ENCODE measurements around the gene RAD51D. TPM values are rescaled to one million over a fixed set of nuclear protein-coding genes. Genes with fewer than 3 reads are reported as not detected.
A peak's percentile ranks its signal among the peaks of the same experiment; 100 is the strongest.

Gene RAD51D
- total RNA-seq, 3 donors from 2014 or later (not counting 1 experiment from before 2014, with no cell fraction given), result 15.4 to 27.0 (median 22.7) TPM

DNA sequence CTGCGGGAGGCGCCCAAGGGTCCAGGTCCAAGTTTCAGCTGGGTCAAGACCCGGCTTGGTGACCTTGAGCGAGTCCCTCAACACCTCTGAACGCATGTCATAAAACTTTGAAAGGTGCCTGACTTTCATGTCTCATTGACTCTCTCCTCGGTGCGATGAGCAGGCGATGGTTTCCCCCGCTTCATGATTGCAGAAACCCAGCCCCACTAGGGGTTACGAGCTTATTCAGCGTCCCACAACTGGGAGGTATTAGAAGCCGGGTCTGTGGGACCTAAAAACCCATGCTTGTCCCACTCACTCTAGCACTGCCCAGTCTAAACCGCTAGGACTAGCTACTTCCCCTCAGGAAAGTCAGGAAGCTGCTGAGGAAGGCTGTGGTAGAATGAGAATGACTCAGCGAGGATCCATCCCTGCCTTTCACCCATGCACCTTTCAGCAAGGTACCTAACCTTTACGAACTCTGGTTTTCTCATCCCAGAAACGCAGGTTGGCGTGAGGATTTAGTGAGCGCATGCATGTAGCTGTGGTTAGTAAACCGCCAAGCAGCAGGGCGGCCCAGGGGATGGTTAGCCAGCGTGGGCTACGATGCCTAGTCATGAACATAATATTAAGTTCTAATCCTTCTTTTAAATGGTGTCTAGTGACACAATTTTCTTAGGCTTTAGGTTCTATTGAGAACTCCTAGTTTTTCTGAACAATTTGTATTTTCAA is 29.9 kb downstream of the RAD51D start:
- 1% methylated on average over 22 of the region's 22 CpGs for WGBS (ENCODE audit: insufficient coverage)
- Histone ChIP-seq H3K36me3 (ENCODE audit: control insufficient read depth, insufficient read depth, low read length) (no peaks in the 10 kb centered on the region), H3K4me3 (ENCODE audit: low read length) (peak overlapping the region; percentile 60), H3K4me1 (ENCODE audit: control insufficient read depth, insufficient read depth, low read length) (peaks cover 25% of the 10 kb centered on the region), H3K9me3 (ENCODE audit: control insufficient read depth, insufficient read depth, low read length) (no peaks in the 10 kb centered on the region), H3K27me3 (ENCODE audit: control insufficient read depth, insufficient read depth, low read length) (no peaks in the 10 kb centered on the region), H3K27ac (ENCODE audit: low read length) (peak overlapping the region; percentile 93)
- Mint-ChIP-seq H3K4me3 (peak overlapping the region; percentile 85), H3K4me1 (peaks cover 27 to 29% of the 10 kb centered on the region in 2 donors), H3K9me3 (no peaks in the 10 kb centered on the region), H3K27ac (peak overlapping the region; percentile 95 to 97), H3K36me3 (no peaks in the 10 kb centered on the region), H3K27me3 (ENCODE audit: low read depth in 2 of 2) (no peaks in the 10 kb centered on the region)
- intact Hi-C loops (cut with micrococcal nuclease), result loop anchor here (1.0 to 5.0 kb wide), 5 partner anchors 29 to 128 kb away; partner anchors contain the start of genes CCT6B, LIG3, RAD51D and ZNF830
- no peak for DNase-seq
- peak; percentile 59 for TF ChIP-seq CTCF (IDR thresholded peaks at IDR 0.05)
- peak; percentile 8 to 16 (median 11) for ATAC-seq

- H3K4me3 Mint-ChIP-seq, result peak overlapping the region; percentile 89
- H3K27me3 Mint-ChIP-seq (ENCODE audit: low read depth in 2 of 2), result no peaks in the 10 kb centered on the region
- Histone ChIP-seq H3K4me3 (ENCODE audit: low read length) (peak overlapping the region; percentile 72), H3K9me3 (ENCODE audit: control insufficient read depth, insufficient read depth, low read length) (no peaks in the 10 kb centered on the region), H3K36me3 (ENCODE audit: control insufficient read depth, insufficient read depth, low read length) (no peaks in the 10 kb centered on the region), H3K27ac (ENCODE audit: low read length) (peak overlapping the region; percentile 95), H3K27me3 (ENCODE audit: control insufficient read depth, insufficient read depth, low read length) (no peaks in the 10 kb centered on the region), H3K4me1 (ENCODE audit: control insufficient read depth, insufficient read depth, low read length) (peaks cover 25% of the 10 kb centered on the region)
- peak overlapping the region; percentile 95 to 97 for H3K27ac Mint-ChIP-seq
- under 1% methylated on average over 76 of the region's 80 CpGs for whole genome bisulfite sequencing (ENCODE audit: insufficient coverage)
- peaks cover 27 to 29% of the 10 kb centered on the region in 2 donors for H3K4me1 Mint-ChIP-seq
- DNase-seq (peak; percentile 90 to 95), ATAC-seq (peak; percentile 79 to 95 (median 82))
- no peaks in the 10 kb centered on the region for H3K9me3 Mint-ChIP-seq
- intact Hi-C loops (cut with micrococcal nuclease), result loop anchor here (1.0 to 5.0 kb wide), 7 partner anchors 26 to 128 kb away; partner anchors contain the start of genes CCT6B, LIG3, RAD51D and RFFL
- no peaks in the 10 kb centered on the region for H3K36me3 Mint-ChIP-seq
- TF ChIP-seq CTCF (IDR thresholded peaks at IDR 0.05), result peak; percentile 78
Measured at GRCh38 chr17:35088881-35089585, 30.6 kb downstream of the RAD51D start.

DNA sequence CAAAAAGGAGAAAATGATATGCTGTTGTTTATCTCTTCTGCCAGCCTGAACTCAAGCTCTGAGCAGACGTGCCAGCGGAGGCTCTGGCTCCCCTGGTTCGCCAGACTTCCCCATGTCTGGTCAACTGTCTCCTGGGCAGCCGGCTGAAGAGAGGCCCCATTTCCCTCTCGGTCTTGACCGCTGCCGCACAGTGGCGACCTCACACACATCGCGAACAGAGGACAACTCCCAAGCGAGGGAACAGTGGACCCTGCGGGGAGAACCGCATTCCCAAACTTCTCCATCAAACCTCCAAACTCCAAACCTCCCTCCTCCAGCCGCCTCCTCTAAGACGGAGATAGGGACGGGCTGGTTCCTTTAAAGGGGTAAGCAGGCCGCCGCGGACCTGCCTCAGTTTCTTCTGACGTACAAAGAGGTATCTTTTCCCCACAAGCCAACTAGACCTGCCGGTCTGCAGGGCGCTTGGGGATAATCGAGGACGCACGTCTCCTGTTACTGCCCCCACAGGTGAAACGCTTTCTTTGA is 31.2 kb downstream of the RAD51D start:
- H3K9me3 Mint-ChIP-seq, result no peaks in the 10 kb centered on the region
- H3K4me3 Mint-ChIP-seq, result peak overlapping the region; percentile 89
- 0% methylated on average over 26 of the region's 26 CpGs for WGBS (ENCODE audit: insufficient coverage)
- H3K27ac Mint-ChIP-seq, result peak overlapping the region; percentile 95 to 97
- ATAC-seq (peak in 1 of 3 donors; percentile 5), DNase-seq (peak in 1 of 2 donors; percentile 40)
- H3K4me3 ChIP-seq (ENCODE audit: low read length), result peak overlapping the region; percentile 72
- H3K27me3 Mint-ChIP-seq (ENCODE audit: low read depth in 2 of 2), result no peaks in the 10 kb centered on the region
- peaks cover 25% of the 10 kb centered on the region for H3K4me1 ChIP-seq (ENCODE audit: control insufficient read depth, insufficient read depth, low read length)
- H3K36me3 ChIP-seq (ENCODE audit: control insufficient read depth, insufficient read depth, low read length), result no peaks in the 10 kb centered on the region
- intact Hi-C loops (cut with micrococcal nuclease), result loop anchor here (1.0 to 5.0 kb wide), 4 partner anchors 25 to 106 kb away; partner anchors contain the start of genes LIG3, RAD51D and RFFL
- no peaks in the 10 kb centered on the region for H3K27me3 ChIP-seq (ENCODE audit: control insufficient read depth, insufficient read depth, low read length)
- no peaks in the 10 kb centered on the region for H3K36me3 Mint-ChIP-seq
- peak overlapping the region; percentile 95 for H3K27ac ChIP-seq (ENCODE audit: low read length)
- no peak for TF ChIP-seq CTCF (IDR thresholded peaks at IDR 0.05)
- H3K4me1 Mint-ChIP-seq, result peaks cover 29% of the 10 kb centered on the region in 2 donors
- H3K9me3 ChIP-seq (ENCODE audit: control insufficient read depth, insufficient read depth, low read length), result no peaks in the 10 kb centered on the region
